Neural cell (in vitro differentiated cells): ENCODE data around the gene MLLT3. TPM values are rescaled to one million over a fixed set of nuclear protein-coding genes. Genes with fewer than 3 reads are reported as not detected.

Experiments
- H2AFZ ChIP-seq: fragments of 200-600, 300-800 bp; sonication (generic), shearing (Covaris generic); 2 replicates; pipeline ENCODE4 v1.6.0; 2014; ENCODE audit warnings: low read depth, mild to moderate bottlenecking, antibody characterized with exemption, low read length, moderate library complexity
- H3F3A ChIP-seq: fragments of 200-600 bp; shearing (Covaris generic); 2 replicates; pipeline ENCODE4 v1.6.1; 2016; ENCODE audit warnings: mild to moderate bottlenecking, moderate library complexity, mixed read lengths, antibody characterized with exemption, low read length; ENCODE audit not compliant: insufficient read depth, poor library complexity, severe bottlenecking
- H3K27ac ChIP-seq: fragments of 200-600, 300-800 bp; sonication (generic), shearing (Covaris generic); 2 replicates; pipeline ENCODE4 v1.5.1; 2014; ENCODE audit warnings: mild to moderate bottlenecking, low read length, moderate library complexity
- H3K27me3 ChIP-seq: fragments of 300-800, 200-600 bp; sonication (generic), shearing (Covaris generic); 2 replicates; pipeline ENCODE4 v1.6.0; 2014; ENCODE audit warnings: mild to moderate bottlenecking, low read depth, low read length, moderate library complexity; ENCODE audit not compliant: insufficient read depth
- H3K36me3 ChIP-seq: fragments of 300-800, 200-600 bp; sonication (generic), shearing (Covaris generic); 2 replicates; pipeline ENCODE4 v1.5.1; 2014; ENCODE audit warnings: mild to moderate bottlenecking, antibody characterized with exemption, low read length, moderate library complexity; ENCODE audit not compliant: insufficient read depth
- H3K4me2 ChIP-seq: fragments of 300-800, 200-600 bp; sonication (generic), shearing (Covaris generic); 2 replicates; pipeline ENCODE4 v1.6.0; 2014; ENCODE audit warnings: mild to moderate bottlenecking, low read length
- H3K4me3 ChIP-seq: fragments of 300-800, 200-600 bp; sonication (generic), shearing (Covaris generic); 2 replicates; pipeline ENCODE4 v1.5.1; 2014; ENCODE audit warnings: mild to moderate bottlenecking, low read length, moderate library complexity
- H3K79me2 ChIP-seq: fragments of 200-600 bp; shearing (Covaris generic); replicated peaks from 2 replicates; pipeline ENCODE4 v1.6.0; 2014; ENCODE audit warnings: mild to moderate bottlenecking, low read length, moderate library complexity; ENCODE audit not compliant: insufficient read depth
- H3K9ac ChIP-seq: fragments of 300-800, 200-600 bp; sonication (generic), shearing (Covaris generic); 2 replicates; pipeline ENCODE4 v1.6.1; 2016; ENCODE audit warnings: mild to moderate bottlenecking, low read length, mixed read lengths
- H3K9me2 ChIP-seq: fragments of 200-600 bp; shearing (Covaris generic); 2 replicates; pipeline ENCODE4 v1.6.1; 2016; ENCODE audit warnings: mild to moderate bottlenecking, low read length, mixed read lengths; ENCODE audit not compliant: insufficient read depth
- H3K9me3 ChIP-seq: fragments of 200-600, 300-800 bp; sonication (generic), shearing (Covaris generic); 2 replicates; pipeline ENCODE4 v1.6.1; 2016; ENCODE audit warnings: mild to moderate bottlenecking, mixed run types, low read length, moderate library complexity, mixed read lengths
- H4K20me1 ChIP-seq: fragments of 200-600 bp; shearing (Covaris generic); 2 replicates; pipeline ENCODE4 v1.6.1; 2016; ENCODE audit warnings: mild to moderate bottlenecking, mixed run types; ENCODE audit not compliant: insufficient read depth
- CTCF ChIP-seq: fragments of 450-650 bp; IDR thresholded peaks from 2 replicates; pipeline ENCODE4 v1.5.1; 2014; ENCODE audit warnings: antibody characterized with exemption, mild to moderate bottlenecking, moderate library complexity; ENCODE audit not compliant: poor library complexity, severe bottlenecking
- EP300 ChIP-seq: fragments of 450-650 bp; conservative IDR thresholded peaks from 2 replicates; pipeline ENCODE4 v1.6.1; 2014; ENCODE audit warnings: antibody characterized with exemption, mild to moderate bottlenecking, moderate library complexity; ENCODE audit not compliant: poor library complexity, severe bottlenecking
- EZH2 ChIP-seq: fragments of 200-600, 300-800 bp; shearing (Covaris generic), sonication (generic); IDR thresholded peaks from 2 replicates; pipeline ENCODE4 v1.6.1; 2014; ENCODE audit warnings: antibody characterized with exemption, low read length, borderline replicate concordance, mild to moderate bottlenecking; ENCODE audit not compliant: insufficient read depth, poor library complexity, severe bottlenecking
- MXI1 ChIP-seq: fragments of 450-650 bp; conservative IDR thresholded peaks from 2 replicates; pipeline ENCODE4 v1.6.1; 2014; ENCODE audit warnings: antibody characterized with exemption, mild to moderate bottlenecking; ENCODE audit not compliant: poor library complexity, severe bottlenecking
- POLR2AphosphoS5 ChIP-seq: IDR thresholded peaks from 2 replicates; pipeline ENCODE4 v1.6.1; 2012
- RAD21 ChIP-seq: fragments of 450-650 bp; conservative IDR thresholded peaks from 2 replicates; pipeline ENCODE4 v1.6.1; 2014; ENCODE audit warnings: antibody characterized with exemption, mild to moderate bottlenecking, moderate library complexity
- REST ChIP-seq: IDR thresholded peaks from 2 replicates; pipeline ENCODE4 v1.6.1; 2012; ENCODE audit warnings: borderline replicate concordance
- SMC3 ChIP-seq: fragments of 450-650 bp; conservative IDR thresholded peaks from 2 replicates; pipeline ENCODE4 v1.6.1; 2014; ENCODE audit warnings: antibody characterized with exemption, mild to moderate bottlenecking, moderate library complexity; ENCODE audit not compliant: poor library complexity
- TAF1 ChIP-seq: IDR thresholded peaks from 2 replicates; pipeline ENCODE4 v1.6.1; 2012; ENCODE audit warnings: low read depth
- polyA plus RNA-seq: library from polyadenylated mRNA; depleted of rRNA; stranded (reverse); fragments of >200 nt; gene quantifications from 2 replicates; pipeline ENCODE4 v1.2.3, GENCODE V29; 2014

The MLLT3 gene
- polyA plus RNA-seq, 1 donor from 2014 or later, result 61.5 TPM

- Histone ChIP-seq H3K36me3 (peaks cover 7% of the 10 kb centered on the region), H3K4me3 (no peak overlapping the region), H3K9ac (no peak overlapping the region), H2AFZ (no peak overlapping the region), H3K4me2 (no peak overlapping the region), H3K79me2 (no peaks in the 10 kb centered on the region), H3F3A (peaks cover 3% of the 10 kb centered on the region), H3K9me2 (no peaks in the 10 kb centered on the region), H3K27ac (no peak overlapping the region), H3K9me3 (no peaks in the 10 kb centered on the region), H4K20me1 (no peaks in the 10 kb centered on the region), H3K27me3 (no peaks in the 10 kb centered on the region)
- no peak for TF ChIP-seq EP300
- TF ChIP-seq MXI1, result no peak
- TF ChIP-seq RAD21, result no peak
- no peak for TF ChIP-seq REST
- TF ChIP-seq EZH2, result no peak
- TF ChIP-seq TAF1, result no peak
- TF ChIP-seq CTCF, result no peak
- no peak for TF ChIP-seq POLR2AphosphoS5
Observed at GRCh38 chr9:20349568-20349967, 272.7 kb downstream of the MLLT3 start.

GRCh38 chr9:20343325-20343724 is 279.0 kb downstream of the MLLT3 start:
- H3K79me2 ChIP-seq, result no peaks in the 10 kb centered on the region
- no peaks in the 10 kb centered on the region for H4K20me1 ChIP-seq
- H3K9me2 ChIP-seq, result no peaks in the 10 kb centered on the region
- peaks cover 7% of the 10 kb centered on the region for H3K36me3 ChIP-seq
- H3K27ac ChIP-seq, result no peak overlapping the region
- TF ChIP-seq TAF1 (no peak), EP300 (no peak), CTCF (no peak), POLR2AphosphoS5 (no peak), REST (no peak), MXI1 (no peak), EZH2 (no peak), SMC3 (no peak), RAD21 (no peak)
- H3F3A ChIP-seq, result peaks cover 4% of the 10 kb centered on the region
- no peak overlapping the region for H3K4me2 ChIP-seq
- no peaks in the 10 kb centered on the region for H3K9me3 ChIP-seq
- H3K4me3 ChIP-seq, result no peak overlapping the region
- H3K9ac ChIP-seq, result no peak overlapping the region
- no peak overlapping the region for H2AFZ ChIP-seq
- H3K27me3 ChIP-seq, result no peaks in the 10 kb centered on the region
